ENCODE data around the gene ABHD11. TPM values are rescaled to one million over a fixed set of nuclear protein-coding genes. Genes with fewer than 3 reads are reported as not detected.
"Not testable (repeated sequence)": the region's sequence is repeated elsewhere in the genome, so short reads cannot be mapped to it uniquely, and the experiment has no call there.

The ABHD11 gene
- total RNA-seq, 1 donor from 2014 or later = 23.8 TPM

GRCh38 chr7:73726083-73726466 lies 12.5 kb downstream of the ABHD11 start:
- no peak for DNase-seq (ENCODE audit: extremely low spot score in 2 of 2)
- no peak overlapping the region for H3K27ac ChIP-seq
- intact Hi-C loops (cut with DNase I) = no loop called here
- TF ChIP-seq POLR2AphosphoS5 (IDR thresholded peaks at IDR 0.05; ENCODE audit: insufficient read depth in 1 of 2, low read depth in 1 of 2) (no peak), POLR2A (IDR thresholded peaks at IDR 0.05) (no peak), CTCF (IDR thresholded peaks at IDR 0.05) (no peak)
- H3K4me3 ChIP-seq = no peak overlapping the region
- no peaks in the 10 kb centered on the region for H3K27me3 ChIP-seq
- no peaks in the 10 kb centered on the region for H3K36me3 ChIP-seq
- no peaks in the 10 kb centered on the region for H3K4me1 ChIP-seq
- no peaks in the 10 kb centered on the region for H3K9me3 ChIP-seq

DNA sequence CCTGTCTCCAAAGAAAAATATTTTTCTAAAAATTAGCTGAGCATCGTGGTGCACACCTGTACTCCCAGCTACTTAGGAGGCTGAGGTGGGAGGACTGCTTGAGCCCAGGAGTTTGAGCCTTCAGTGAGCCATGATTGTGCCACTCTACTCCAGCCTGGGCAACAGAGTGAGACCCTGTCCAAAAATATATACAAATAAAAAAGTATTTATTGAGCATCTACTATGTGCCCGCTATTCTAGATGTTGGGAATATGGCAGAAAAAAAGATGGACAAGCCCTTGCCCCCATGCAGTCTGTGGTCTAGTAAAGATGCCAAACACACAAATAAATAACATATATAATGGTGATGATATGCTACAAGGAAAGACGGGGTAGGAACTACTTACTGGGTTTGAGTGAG lies 14.8 kb downstream of the ABHD11 start:
- Histone ChIP-seq H3K36me3 (no peaks in the 10 kb centered on the region), H3K4me3 (no peak overlapping the region), H3K27me3 (no peaks in the 10 kb centered on the region), H3K9me3 (no peaks in the 10 kb centered on the region), H3K27ac (no peak overlapping the region), H3K4me1 (peaks cover 4% of the 10 kb centered on the region)
- intact Hi-C loops (cut with DNase I) = loop anchor here (5.0 kb wide), 1 partner anchor 117 kb away; no protein-coding TSS in a partner anchor
- TF ChIP-seq POLR2AphosphoS5 (IDR thresholded peaks at IDR 0.05; ENCODE audit: insufficient read depth in 1 of 2, low read depth in 1 of 2) (no peak), CTCF (IDR thresholded peaks at IDR 0.05) (no peak), POLR2A (IDR thresholded peaks at IDR 0.05) (no peak)
- DNase-seq (ENCODE audit: extremely low spot score in 2 of 2) = no peak

DNA sequence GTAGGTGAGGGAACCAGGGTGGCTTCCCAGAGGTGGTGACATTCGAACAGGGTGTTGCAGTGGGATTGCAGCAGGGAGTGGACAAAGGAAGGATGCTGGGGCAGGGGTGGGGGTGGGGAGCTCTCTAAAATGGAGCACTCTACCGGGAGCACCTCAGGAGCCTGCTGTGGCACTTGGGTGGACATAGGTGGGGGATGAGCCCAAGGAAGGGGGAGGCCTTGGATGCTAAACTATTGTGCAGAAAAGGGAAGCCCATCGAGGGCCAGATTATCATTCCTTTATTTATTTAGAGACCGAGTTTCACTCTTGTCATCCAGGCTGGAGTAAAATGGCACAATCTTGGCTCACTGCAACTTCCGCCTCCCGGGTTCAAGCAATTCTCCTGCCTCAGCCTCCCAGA lies 15.8 kb downstream of the ABHD11 start:
- TF ChIP-seq POLR2A (IDR thresholded peaks at IDR 0.05) (no peak), CTCF (IDR thresholded peaks at IDR 0.05) (no peak), POLR2AphosphoS5 (IDR thresholded peaks at IDR 0.05; ENCODE audit: insufficient read depth in 1 of 2, low read depth in 1 of 2) (no peak)
- H3K4me1 ChIP-seq = peaks cover 14% of the 10 kb centered on the region
- no peaks in the 10 kb centered on the region for H3K36me3 ChIP-seq
- no peak for DNase-seq (ENCODE audit: extremely low spot score in 2 of 2)
- H3K27me3 ChIP-seq = no peaks in the 10 kb centered on the region
- H3K27ac ChIP-seq = no peak overlapping the region
- H3K4me3 ChIP-seq = no peak overlapping the region
- intact Hi-C loops (cut with DNase I) = loop anchor here (5.0 kb wide), 1 partner anchor 115 kb away; no protein-coding TSS in a partner anchor
- H3K9me3 ChIP-seq = no peaks in the 10 kb centered on the region

DNA sequence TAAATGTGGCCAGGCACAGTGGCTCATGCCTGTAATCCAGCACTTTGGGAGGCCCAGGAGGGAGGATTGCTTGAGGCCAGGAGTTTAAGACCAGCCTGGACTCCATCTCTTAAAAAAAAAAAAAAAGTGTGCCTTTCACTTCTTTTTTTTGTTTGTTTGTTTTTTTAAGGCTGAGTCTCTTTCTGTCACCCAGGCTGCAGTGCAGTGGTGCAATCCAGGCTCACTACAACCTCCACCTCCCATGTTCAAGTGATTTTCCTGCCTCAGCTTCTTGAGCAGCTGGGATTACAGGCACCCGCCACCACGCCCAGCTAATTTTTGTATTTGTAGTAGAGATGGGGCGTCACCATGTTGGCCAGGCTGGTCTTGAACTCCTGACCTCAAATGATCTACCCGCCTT lies 16.4 kb downstream of the ABHD11 start:
- not testable (repeated sequence) for H3K4me3 ChIP-seq; H3K27me3 ChIP-seq; H3K9me3 ChIP-seq; H3K36me3 ChIP-seq; DNase-seq (ENCODE audit: extremely low spot score in 2 of 2); H3K27ac ChIP-seq
- H3K4me1 ChIP-seq = peaks cover 20% of the 10 kb centered on the region
- intact Hi-C loops (cut with DNase I) = loop anchor here (5.0 kb wide), 1 partner anchor 115 kb away; no protein-coding TSS in a partner anchor

- intact Hi-C loops (cut with DNase I) = loop anchor here (5.0 kb wide), 1 partner anchor 114 kb away; no protein-coding TSS in a partner anchor
- Histone ChIP-seq H3K27ac (no peak overlapping the region), H3K9me3 (no peaks in the 10 kb centered on the region), H3K36me3 (no peaks in the 10 kb centered on the region), H3K27me3 (no peaks in the 10 kb centered on the region), H3K4me1 (peaks cover 28% of the 10 kb centered on the region), H3K4me3 (no peak overlapping the region)
- no peak for DNase-seq (ENCODE audit: extremely low spot score in 2 of 2)
- TF ChIP-seq POLR2A (IDR thresholded peaks at IDR 0.05) = no peak
- no peak for TF ChIP-seq CTCF (IDR thresholded peaks at IDR 0.05)
- TF ChIP-seq POLR2AphosphoS5 (IDR thresholded peaks at IDR 0.05; ENCODE audit: insufficient read depth in 1 of 2, low read depth in 1 of 2) = no peak
These were observed 17.2 kb downstream of the ABHD11 start for GRCh38 chr7:73721377-73721817.

DNA sequence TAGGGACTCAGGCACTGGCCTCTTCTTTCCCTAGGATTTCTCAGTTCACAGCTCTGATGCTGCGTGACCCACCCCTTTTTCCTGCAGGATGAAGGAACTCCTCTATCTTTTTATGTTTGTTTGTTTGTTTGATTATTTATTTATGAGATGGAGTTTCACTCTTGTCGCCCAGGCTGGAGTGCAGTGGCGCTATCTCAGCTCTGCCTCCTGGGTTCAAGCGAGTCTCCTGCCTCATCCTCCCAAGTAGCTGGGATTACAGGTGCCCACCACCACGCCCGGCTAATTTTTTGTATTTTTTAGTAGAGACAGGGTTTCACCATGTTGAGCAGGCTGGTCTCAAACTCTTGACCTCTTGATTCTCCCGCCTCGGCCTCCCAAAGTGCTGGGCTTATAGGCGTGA lies 18.2 kb downstream of the ABHD11 start:
- DNase-seq (ENCODE audit: extremely low spot score in 2 of 2); H3K4me3 ChIP-seq; H3K27me3 ChIP-seq; H3K36me3 ChIP-seq; H3K9me3 ChIP-seq; H3K27ac ChIP-seq: not testable (repeated sequence)
- H3K4me1 ChIP-seq = peaks cover 37% of the 10 kb centered on the region
- intact Hi-C loops (cut with DNase I) = loop anchor here (5.0 kb wide), 1 partner anchor 113 kb away; no protein-coding TSS in a partner anchor

Data from vagina (tissue), 2 donors.